Hematopoietic multipotent progenitor cell treated with erythropoietin and hydrocortisone succinate and interleukin-3 and kit ligand, for 15 days (in vitro differentiated cells): ENCODE data around the gene BSPRY.
"Not testable (repeated sequence)": the region's sequence is repeated elsewhere in the genome, so short reads cannot be mapped to it uniquely, and the experiment has no call there.

Experiments used
- DNase-seq: peaks from one replicate; pipeline ENCODE4 v3.0.0-alpha.2; 2015; ENCODE audit warnings: low spot score

Gene BSPRY

DNA sequence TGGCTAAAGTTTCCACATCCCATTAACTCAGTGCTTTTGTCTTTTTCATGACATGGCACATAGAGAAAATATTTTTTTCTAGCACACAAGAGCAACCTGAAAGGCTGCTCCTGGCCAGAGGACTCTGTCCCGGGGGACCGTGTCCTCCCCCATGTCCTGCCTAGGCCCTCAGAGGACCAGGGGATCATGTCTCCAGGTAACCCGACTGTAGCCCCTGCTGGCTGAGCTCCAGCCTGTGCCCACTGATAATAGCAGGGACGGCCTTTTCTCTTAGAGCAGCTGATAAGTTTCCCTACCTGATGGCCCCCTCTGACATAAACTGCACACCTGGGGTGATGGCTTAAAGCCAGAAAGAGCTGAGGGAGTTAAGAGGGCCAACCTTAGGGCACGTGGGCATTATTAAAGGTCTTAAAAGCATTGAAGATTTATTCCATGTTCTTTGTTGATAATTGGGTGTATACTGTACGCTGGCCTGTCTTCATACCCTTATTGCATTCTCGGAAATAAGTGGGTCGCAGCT is 21.5 kb downstream of the BSPRY start:
- DNase-seq: no peak

DNA sequence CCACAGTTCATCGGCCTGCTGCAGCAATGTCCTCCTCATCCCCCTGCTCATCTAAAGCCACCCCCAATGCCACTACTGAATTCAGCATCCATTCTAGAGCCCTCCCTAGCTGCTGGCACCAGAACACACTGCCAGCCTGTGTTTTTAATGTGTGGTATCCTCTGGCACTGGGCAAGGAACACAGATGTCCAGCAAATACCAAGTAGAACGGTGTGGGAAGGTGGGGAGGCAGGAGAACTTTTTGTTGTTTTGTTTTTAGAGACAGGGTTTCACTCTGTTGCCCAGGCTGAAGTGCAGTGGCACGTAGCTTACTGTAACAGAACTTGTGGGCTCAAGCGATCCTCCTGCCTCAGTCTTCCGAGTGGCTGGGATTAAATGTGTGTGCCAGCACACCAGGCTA is 22.7 kb downstream of the BSPRY start:
- no peak for DNase-seq

DNA sequence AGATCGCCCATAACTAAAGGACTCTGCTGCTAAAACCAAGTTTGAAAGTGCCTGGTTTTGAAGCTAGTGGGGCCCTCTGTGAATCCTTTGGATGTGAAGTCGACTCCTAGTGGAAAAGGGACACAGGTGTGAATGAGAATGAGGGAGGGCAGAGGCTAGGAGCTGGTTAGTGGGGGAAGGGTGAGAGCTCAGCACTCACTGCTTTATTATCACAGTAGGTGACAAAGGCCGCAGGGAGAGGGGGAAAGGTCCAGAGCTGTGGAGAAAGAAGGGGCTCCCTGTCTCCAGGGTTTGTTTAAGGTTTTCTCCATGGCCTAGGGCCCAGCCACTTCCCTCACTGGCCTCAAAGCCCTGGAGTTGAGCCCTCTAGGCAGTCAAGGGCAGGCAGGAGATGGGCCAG is 23.9 kb downstream of the BSPRY start:
- no peak for DNase-seq

DNA sequence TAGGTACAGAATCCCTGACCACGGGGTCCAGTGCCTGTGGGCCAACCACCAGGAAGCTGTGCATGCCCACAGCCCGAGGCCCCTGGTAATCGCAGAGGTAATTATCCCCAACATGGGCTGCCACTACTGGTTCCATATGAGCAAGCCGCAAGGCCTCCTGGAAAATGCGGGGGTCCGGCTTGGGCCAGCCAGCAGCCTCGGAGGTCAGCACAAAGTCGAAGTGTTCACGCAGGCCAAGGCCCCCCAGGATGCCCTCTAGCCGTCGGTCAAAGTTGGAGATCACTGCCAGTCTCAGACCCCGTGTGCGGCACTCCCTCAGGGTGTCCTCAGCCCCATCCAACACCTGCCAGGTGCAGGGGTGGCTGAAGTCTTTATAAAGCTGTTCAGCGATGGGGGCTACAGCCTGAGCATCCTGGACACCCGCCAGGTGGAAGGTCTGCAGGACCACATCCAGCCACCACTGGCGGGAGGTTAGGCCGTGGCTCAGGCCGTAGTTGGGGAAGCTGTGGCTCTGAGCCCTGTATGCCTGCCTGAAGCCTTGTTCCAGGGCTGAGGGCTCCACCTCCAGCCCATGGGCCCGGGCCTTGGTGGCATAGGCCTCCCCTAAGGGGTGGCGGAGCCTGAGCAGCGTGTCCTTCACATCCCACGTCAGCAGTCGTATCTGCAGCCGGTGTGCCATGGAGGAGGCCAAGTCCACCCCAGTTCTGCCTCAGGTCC is 24.5 kb downstream of the BSPRY start:
- no peak for DNase-seq

DNA sequence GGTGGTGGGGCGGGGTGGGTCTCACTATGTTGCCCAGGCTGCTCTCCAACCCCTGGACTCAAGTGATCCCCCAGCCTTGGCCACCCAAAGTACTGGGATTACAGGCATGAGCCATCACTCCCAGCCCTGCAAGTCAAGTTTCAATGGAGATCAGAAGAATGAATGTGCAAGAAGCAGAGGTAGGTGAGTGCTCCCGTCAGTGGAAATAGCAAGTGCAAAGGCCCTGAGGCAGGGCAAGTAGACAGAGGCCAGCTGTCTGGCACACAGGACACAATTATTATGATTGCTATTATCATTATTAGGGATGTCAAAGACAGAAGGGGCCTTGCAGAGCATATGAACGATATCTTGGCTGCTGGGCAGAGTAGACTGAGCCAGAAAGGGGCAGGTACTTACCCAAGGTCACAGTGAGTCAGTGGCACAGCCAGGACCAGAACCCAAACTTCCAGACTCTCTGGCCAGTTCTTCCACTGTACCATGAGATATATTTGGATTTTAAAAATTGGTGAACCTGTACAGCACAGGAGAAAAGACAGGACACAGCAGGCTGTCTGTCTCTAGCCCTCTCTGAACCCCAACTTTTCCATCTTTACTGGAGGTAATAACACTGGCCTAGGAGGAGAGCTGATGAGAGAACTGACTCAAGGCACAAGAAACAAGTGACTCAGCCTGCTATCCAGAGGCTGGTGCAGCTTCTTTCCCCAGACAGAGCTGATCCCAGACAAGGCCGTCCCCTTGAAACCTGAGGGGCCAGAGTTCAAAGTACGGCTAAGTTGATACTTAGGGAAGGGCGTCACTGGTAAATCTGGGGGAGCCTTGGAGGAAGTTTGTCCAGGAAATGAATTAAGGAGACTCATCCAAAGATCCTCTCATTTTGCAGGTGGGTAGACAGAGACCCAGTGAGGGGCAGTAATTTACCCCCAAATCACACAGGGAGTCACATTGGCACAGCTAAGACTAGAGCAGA is 26.0 kb downstream of the BSPRY start:
- no peak for DNase-seq

DNA sequence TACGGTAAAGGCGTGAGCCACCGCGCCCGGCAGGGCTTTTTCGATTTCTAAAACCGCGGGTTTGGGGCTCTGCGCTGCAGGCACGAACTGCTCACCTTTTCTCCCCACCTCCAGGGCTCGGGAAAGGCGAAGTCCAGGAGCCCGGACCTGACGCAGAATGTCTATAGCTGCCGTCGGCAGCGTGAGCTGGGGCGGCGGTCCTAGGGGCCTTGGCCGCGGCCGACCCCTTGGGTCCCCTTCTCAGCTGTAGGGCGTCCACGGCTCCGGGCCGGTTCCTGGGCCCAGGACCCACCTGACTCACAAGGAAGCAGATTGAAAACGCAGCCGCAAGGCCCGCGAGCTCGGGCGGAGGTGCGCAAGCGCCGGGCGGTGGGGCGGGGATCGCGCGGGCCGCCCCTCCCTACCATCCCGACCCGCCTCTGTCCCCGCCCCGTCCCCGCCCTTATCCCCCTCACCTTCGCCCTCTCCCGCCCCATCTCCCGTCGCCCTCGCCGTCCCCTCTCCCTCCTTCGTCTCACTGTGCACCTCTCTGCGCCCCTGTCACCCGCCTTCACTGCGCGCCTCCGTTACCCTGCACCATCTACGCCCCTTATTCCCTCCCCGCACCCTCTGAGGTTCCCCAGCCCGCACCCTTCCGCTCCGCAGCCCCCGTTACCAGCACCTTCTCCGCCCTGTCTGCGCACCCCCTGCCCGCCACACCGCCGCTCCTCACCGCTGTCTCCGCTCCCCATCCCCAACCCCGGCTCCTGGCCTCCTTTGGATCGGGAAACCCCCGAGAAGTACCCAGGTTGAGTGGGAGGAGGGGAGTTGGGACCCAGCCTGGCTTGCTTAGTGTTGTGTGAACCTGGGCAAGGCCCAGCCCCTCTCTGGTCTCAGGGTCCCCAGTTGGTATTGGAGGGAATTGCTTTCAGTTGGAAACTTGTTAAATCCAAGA is 27.6 kb downstream of the BSPRY start, which contains the start of gene HDHD3:
Gene HDHD3 (minus strand): TSS at position 353 of the 934 bp plus-strand sequence. CDS start 2,632 bp downstream, outside the sequence.
- peak; percentile 60 for DNase-seq

DNA sequence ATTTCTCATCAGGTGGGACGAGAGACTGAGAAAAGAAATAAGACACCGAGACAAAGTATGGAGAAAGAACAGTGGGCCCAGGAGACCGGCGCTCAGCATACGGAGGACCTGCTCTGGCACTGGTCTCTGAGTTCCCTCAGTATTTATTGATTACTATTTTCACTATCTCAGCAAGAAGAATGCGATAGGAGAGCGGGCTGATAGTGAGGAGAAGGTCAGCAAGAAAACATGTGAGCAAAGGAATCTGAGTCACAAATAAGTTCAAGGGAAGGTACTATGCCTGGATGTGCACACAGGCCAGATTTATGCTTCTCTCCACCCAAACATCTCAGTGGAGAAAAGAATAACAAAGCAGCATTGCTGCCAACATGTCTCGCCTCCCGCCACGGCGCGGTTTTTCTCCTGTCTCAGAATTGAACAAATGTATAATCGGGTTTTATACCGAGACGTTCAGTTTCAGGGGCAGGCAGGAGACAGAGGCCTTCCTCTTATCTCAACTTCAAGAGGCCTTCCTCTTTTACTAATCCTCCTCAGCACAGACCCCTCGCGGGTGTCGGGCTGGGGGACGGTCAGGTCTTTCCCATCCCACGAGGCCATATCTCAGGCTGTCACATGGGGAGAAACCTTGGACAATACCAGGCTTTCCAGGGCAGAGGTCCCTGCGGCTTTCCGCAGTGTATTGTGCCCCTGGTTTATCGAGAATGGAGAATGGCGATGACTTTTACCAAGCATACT is 29.9 kb downstream of the BSPRY start:
- DNase-seq: not testable (repeated sequence)

DNA sequence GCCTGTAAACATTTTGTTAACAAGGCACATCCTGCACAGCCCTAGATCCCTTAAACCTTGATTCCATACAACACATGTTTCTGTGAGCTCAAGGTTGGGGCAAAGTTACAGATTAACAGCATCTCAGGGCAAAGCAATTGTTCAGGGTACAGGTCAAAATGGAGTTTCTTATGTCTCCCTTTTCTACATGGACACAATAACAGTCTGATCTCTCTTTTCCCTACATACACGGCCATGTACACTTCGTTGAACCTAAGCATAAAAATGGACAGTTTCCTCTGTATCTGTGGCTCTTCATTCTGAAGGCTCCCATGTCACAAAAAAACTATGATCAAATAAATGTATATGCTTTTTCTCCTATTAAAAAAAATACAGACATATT is 30.5 kb downstream of the BSPRY start:
- DNase-seq: not testable (repeated sequence)

DNA sequence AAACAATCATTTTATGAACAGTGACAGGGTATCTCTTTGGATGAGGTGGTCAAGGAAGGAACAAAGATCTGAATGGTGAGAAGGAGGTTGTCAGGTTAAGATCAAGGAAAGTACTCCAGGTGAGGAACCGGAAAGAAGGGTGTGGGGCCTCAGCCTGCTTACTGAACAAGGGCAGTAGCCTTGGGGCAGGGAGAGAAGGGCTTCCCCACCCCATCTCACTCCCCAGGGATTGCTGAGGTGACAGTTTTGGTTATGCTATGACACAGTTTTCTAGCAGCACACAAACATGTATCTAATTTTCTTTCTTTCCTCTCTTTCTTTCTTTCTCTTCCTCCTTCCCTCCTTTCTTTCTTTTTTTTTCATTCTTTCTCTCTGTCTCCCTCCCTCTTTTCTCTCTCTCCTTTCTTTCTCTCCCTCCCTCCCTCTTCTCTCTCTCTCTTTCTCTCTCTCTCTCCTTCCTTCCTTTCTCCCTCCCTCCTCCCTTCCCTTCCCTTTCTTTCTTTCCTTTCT is 31.6 kb downstream of the BSPRY start:
- DNase-seq: no peak

DNA sequence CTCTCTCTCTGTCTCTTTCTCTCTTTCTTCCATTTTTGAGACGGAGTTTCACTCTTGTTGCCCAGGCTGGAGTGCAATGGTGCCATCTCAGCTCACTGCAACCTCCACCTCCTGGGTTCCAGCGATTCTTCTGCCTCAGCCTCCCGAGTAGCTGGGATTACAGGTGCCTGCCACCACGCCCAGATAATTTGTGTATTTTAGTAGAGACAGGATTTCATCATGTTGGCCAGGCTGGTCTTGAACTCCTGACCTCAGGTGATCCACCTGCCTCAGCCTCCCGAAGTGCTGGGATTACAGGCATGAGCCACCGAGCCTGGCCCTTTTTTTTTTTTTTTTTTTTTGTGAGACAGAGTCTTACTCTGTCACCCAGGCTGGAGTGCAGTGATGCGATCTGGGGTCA is 32.1 kb downstream of the BSPRY start:
- not testable (repeated sequence) for DNase-seq

DNA sequence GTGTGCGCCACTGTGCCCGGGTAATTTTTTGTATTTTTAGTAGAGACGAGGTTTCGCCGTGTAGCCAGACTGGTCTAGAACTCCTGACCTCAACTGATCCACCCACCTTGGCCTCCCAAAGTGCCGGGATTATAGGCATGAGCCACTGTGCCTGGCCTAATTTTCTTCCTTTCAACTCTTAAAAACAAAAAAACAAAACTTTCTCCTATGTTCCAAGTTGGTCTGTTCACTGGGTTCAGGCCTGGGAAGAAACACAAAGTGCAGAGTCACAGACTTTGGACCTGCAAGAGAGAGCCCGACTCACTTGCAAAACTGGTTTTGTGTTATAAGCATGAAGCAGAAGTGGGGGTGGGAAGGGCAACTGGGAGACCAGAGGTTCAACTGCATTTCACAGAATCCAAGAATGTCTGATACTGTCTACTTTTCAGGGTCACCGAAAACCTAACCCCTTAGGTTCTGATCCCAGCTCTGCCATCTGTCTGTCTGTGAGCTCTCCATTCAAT is 32.6 kb downstream of the BSPRY start:
- DNase-seq: no peak

DNA sequence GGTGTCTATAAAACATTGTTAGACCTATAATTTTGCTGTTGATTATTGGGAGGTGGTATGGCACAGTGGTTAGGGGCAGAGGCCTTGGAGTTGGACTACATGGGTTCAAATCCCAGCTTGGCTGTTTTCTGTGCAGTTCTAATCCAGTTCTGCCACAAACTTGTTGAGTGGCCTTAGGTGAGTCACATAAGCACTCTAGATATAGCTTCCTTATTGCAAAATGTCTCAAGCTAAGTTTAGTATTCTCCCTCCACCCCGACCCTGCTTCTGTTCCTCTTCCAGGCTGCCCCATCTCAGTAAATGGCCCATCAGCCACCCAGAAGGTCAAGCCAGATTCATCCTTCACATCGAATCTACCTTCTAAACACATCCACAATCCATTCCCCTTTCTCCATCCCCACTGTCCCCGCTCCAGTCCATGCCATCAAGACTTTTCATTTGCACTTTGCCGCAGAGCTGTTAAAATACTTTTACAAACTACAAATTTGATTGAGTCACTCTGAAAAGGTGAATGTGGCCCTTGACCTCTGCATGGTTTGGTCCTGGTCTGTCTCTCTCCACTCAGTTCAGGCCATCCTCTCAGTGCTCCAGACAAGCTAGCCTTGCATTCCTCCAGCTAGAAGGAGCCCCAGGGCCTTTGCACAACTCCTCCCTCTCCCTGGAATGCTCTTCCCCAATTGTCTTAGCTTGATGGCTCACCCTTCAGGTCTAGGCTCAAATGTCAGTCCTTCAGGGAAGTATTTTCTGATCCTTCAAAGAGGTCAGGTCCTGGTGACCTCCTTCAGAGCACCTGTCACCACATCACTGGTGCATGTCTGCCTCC is 37.4 kb downstream of the BSPRY start:
- DNase-seq: no peak

DNA sequence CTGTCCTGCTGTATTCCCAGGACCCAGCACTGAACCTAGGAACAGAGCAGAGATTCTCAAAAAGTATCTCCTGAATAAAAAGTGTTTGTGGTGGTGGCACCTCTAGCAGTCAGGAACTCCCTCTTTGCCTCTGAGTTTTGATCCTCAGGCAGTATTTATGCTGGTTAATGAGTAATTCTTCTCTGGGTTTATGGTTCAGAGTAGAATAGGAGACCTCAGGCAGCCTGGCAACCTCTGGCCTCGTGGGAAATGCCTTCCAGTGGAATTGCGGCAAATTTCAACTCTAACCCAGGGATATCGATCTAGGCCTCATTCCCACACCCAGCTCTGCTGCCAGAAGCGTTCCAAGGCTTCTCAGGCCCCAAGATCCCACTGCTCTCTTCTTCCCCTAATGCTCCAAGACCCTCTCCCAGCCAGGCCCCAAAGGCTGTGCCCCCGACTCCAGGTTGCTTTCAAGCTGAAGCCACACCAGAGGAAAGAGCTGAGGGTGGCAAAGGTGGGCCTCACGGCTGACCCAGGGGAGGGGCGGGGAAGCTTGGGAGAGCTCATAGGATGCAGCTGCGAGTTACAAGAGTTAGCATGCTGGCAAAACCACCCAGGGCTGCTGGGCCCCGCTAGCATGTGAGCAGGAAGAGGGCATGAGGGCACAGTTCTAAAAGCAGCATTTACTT is 38.4 kb downstream of the BSPRY start:
- no peak for DNase-seq

DNA sequence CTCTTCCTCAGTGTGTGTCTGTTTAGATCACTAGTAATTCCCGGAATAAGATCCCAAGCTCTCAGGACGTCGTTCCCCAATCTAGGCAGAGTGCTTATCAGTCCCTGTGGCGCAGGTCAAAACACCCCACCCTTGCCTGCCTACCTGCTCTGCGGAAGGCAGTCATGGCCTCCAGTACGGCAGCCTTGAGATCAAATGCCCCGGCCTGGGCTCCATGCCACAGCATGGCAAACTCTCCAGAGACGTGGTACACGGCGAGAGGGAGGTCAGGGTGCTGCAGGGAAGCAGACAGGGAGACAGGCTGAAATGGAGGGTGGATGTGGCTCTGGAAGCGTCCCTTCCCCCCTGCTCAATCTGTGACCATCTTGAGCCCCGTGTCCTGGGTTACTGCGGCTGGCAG is 39.5 kb downstream of the BSPRY start:
- no peak for DNase-seq

DNA sequence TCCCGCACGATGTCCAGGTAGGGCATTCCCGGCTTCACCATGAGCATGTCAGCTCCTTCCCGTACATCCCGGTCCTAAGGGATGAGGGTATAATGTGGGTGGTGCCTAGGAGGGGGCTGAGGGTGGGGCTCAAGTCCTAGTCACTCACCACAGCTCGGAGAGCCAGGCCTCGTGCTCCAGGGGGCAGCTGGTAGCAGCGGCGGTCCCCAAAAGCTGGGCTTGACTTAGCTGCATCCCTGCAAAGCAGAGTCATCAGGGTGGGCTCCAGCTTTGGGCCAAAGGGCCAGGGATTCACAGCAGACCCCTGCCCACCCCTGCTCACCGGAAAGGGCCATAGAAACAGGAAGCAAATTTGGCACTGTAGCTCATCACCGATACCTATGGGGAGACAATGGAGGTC is 40.1 kb downstream of the BSPRY start:
- DNase-seq: no peak

DNA sequence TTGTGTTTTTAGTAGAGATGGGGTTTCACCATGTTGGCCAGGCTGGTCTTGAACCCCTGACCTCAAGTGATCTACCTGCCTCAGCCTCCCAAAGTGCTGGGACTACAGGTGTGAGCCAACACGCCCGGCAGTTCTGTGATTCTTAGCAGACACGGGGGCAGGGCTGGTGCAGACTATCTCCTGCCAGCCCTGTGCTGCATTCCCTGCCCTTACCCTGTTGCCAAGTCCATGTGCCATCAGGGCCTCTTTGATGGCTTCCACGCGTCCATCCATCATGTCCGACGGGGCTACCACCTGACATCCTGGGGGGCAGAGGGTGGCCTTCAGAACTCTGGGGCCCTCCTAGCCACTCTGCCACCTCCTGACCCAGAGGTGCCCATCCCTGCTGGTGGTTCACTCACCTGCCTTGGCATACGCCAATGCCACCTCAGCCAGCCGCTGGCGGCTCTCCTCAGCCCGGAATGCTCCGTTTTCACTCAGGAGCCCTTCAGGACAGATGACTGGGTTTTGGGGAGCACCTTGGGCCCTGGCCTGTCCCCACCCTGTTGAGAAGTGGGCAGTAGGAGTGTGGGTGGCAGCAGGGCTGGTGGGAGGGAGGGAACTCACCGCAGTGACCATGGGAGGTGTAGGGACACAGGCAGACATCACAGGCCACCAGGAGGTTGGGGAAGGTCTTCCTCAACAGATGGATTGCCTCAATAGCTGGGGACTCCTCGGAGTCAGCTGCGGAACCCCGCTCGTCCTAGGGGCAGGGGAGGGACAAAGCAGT is 41.0 kb downstream of the BSPRY start:
- no peak for DNase-seq

DNA sequence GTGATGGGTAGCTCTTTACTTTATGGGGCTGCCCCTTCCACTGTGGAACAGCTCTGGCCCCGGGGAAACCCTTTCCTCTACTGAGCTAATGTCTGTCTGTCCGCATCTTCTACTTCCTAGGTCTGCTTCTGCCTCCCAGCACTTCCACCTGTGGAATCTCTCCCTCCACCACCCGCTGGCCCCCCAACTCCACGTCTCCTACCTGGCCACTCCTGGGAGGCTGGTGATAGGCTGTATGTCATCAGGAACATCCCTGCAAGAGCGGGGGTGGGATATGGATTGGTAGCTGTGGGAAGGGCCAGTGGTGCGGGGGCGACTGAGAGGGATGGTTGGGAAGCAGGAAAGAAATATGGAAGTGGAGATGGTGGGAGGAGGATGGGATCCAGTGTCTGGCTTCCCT is 42.6 kb downstream of the BSPRY start:
- no peak for DNase-seq

DNA sequence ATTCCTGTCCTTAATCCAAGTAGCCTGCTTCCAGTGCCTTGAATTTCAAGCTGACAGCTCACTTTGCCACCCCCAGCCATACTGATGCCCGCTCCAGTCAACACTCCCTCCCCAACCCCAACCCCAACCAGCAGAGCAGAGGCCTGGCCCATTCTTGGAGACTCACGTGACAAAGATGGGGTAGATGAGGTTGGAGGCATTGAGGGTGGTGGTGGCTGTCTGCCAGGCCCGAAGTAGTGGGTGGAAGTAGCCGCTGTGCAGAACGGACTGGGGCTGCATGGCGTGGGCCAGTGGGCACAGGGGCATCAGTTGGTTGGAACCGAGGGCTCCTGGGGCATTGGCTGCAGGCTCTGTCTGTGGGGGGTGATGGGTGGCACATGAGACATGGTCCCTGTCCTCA is 43.9 kb downstream of the BSPRY start:
- no peak for DNase-seq
